H1 (cell line): ENCODE results near the gene CFAP161. TPM values are rescaled to one million over a fixed set of nuclear protein-coding genes. Genes with fewer than 3 reads are reported as not detected.

Experiments
- CTCF ChIA-PET: fragments of 300-600 bp; sonication (Branson Sonifier 250); formaldehyde crosslinking; loops from one replicate; lab custom pipeline; 2021; ENCODE audit not compliant: partially characterized antibody; lab: Charles Lee
- POLR2A ChIA-PET: fragments of 300-600 bp; sonication (Branson Sonifier 250); formaldehyde crosslinking; loops from one replicate; lab custom pipeline; 2021; ENCODE audit warnings: inconsistent platforms; ENCODE audit not compliant: partially characterized antibody; lab: Charles Lee
- DNase-seq, 2 experiments: peaks; one replicate each; pipeline versions ENCODE4 v3.0.0 to v3.0.0-alpha.2; 2010 to 2022; ENCODE audit warnings: low spot score in 2 of 2, low read depth in 1 of 2, mixed read lengths in 1 of 2
- FAIRE-seq: peaks from 2 replicates; lab custom pipeline; 2011; peaks lifted over from hg19 to GRCh38; lab: Jason Lieb, UNC
- H2AFZ ChIP-seq: 2 replicates; pipeline ENCODE4 v1.8.1; 2012; ENCODE audit warnings: low read length, inconsistent platforms
- H2AK5ac ChIP-seq: 2 replicates; pipeline ENCODE4 v1.6.1; 2013; ENCODE audit warnings: low read depth, low read length
- H2BK120ac ChIP-seq: replicated peaks from 2 replicates; pipeline ENCODE3; 2013; ENCODE audit warnings: low read depth, low read length, inconsistent platforms
- H2BK12ac ChIP-seq: 2 replicates; pipeline ENCODE4 v1.6.1; 2013; ENCODE audit warnings: low read depth, low read length
- H2BK15ac ChIP-seq: 2 replicates; pipeline ENCODE4 v1.6.1; 2013; ENCODE audit warnings: low read length
- H2BK20ac ChIP-seq: 2 replicates; pipeline ENCODE4 v1.6.1; 2013; ENCODE audit warnings: low read length
- H2BK5ac ChIP-seq: 2 replicates; pipeline ENCODE4 v1.6.1; 2013; ENCODE audit warnings: low read depth, low read length
- H3K14ac ChIP-seq: 2 replicates; pipeline ENCODE4 v1.6.1; 2013; ENCODE audit warnings: inconsistent platforms; ENCODE audit not compliant: insufficient read length
- H3K18ac ChIP-seq: 2 replicates; pipeline ENCODE4 v1.6.1; 2013; ENCODE audit warnings: low read length; ENCODE audit errors: extremely low read depth
- H3K23ac ChIP-seq: 2 replicates; pipeline ENCODE4 v1.6.1; 2013; ENCODE audit warnings: inconsistent platforms; ENCODE audit not compliant: insufficient read length
- H3K23me2 ChIP-seq: 2 replicates; pipeline ENCODE4 v1.6.1; 2013; ENCODE audit warnings: low read depth, low read length
- H3K27ac ChIP-seq: 2 replicates; pipeline ENCODE4 v1.6.1; 2011; ENCODE audit warnings: low read depth, low read length, inconsistent platforms
- H3K27me3 ChIP-seq, 4 experiments: replicated peaks in 1 of 4; 1 replicate in 1 of 4; 2 replicates in 3 of 4; pipeline versions ENCODE4 v1.6.1 to v1.8.1; 2011 to 2013; ENCODE audit warnings: low read length in 3 of 4, mild to moderate bottlenecking in 3 of 4, inconsistent platforms in 2 of 4, mixed read lengths in 2 of 4, moderate library complexity in 1 of 4; ENCODE audit not compliant: control insufficient read depth in 3 of 4, insufficient read depth in 3 of 4; ENCODE audit errors: extremely low read depth in 1 of 4
- H3K36me3 ChIP-seq, 4 experiments: 2 replicates each; pipeline versions ENCODE4 v1.6.1 to v1.8.1; 2011 to 2013; ENCODE audit warnings: mild to moderate bottlenecking in 4 of 4, low read length in 3 of 4, moderate library complexity in 2 of 4, control low read depth in 1 of 4, inconsistent platforms in 1 of 4; ENCODE audit not compliant: insufficient read depth in 4 of 4, control insufficient read depth in 2 of 4
- H3K4ac ChIP-seq: replicated peaks from 2 replicates; pipeline ENCODE3; 2013; ENCODE audit warnings: low read length, low read depth, mixed read lengths, inconsistent platforms; ENCODE audit not compliant: insufficient read length
- H3K4me1 ChIP-seq, 4 experiments: replicated peaks in 1 of 4; 1 replicate in 1 of 4; 2 replicates in 3 of 4; pipeline versions ENCODE4 v1.6.1 to v1.8.1; 2011 to 2013; ENCODE audit warnings: low read length in 3 of 4, inconsistent platforms in 2 of 4, mixed read lengths in 1 of 4; ENCODE audit not compliant: insufficient read depth in 4 of 4, control insufficient read depth in 3 of 4
- H3K4me2 ChIP-seq, 2 experiments: 2 replicates each; pipeline versions ENCODE4 v1.6.1 to v1.8.1; 2011 to 2013; ENCODE audit warnings: low read depth in 2 of 2, low read length in 2 of 2, control low read depth in 1 of 2, inconsistent platforms in 1 of 2, mild to moderate bottlenecking in 1 of 2; ENCODE audit not compliant: insufficient read depth in 1 of 2
- H3K4me3 ChIP-seq, 4 experiments: fragments of 200-600, 300-600 bp in 1 of 4; sonication (generic), shearing (Covaris generic), sonication (Bioruptor Twin) in 1 of 4; 2 replicates each; pipeline versions ENCODE4 v1.5.1 to v1.8.1; 2011 to 2016; ENCODE audit warnings: low read length in 4 of 4, low read depth in 3 of 4, control low read depth in 2 of 4, inconsistent platforms in 2 of 4, mild to moderate bottlenecking in 2 of 4, mixed read lengths in 1 of 4, moderate library complexity in 1 of 4; ENCODE audit not compliant: insufficient read depth in 2 of 4; ENCODE audit errors: extremely low read depth in 1 of 4
- H3K56ac ChIP-seq: replicated peaks from 2 replicates; pipeline ENCODE3; 2013; ENCODE audit warnings: low read depth, mild to moderate bottlenecking, mixed read lengths, low read length, inconsistent platforms; ENCODE audit not compliant: insufficient read length
- H3K79me1 ChIP-seq: 2 replicates; pipeline ENCODE4 v1.6.1; 2013; ENCODE audit warnings: low read depth, low read length, control low read depth
- H3K79me2 ChIP-seq, 2 experiments: 2 replicates each; pipeline versions ENCODE4 v1.6.1 to v1.8.1; 2012 to 2013; ENCODE audit warnings: low read length in 2 of 2, mild to moderate bottlenecking in 2 of 2, inconsistent platforms in 1 of 2; ENCODE audit not compliant: insufficient read depth in 2 of 2, control insufficient read depth in 1 of 2
- H3K9ac ChIP-seq, 4 experiments: replicated peaks in 1 of 4; 1 replicate in 1 of 4; 2 replicates in 3 of 4; pipeline versions ENCODE4 v1.6.1 to v1.8.1; 2011 to 2013; ENCODE audit warnings: low read depth in 3 of 4, low read length in 3 of 4, control low read depth in 2 of 4, mild to moderate bottlenecking in 2 of 4, moderate library complexity in 2 of 4, inconsistent platforms in 1 of 4; ENCODE audit errors: extremely low read depth in 1 of 4
- H3K9me3 ChIP-seq, 2 experiments: 2 replicates each; pipeline versions ENCODE4 v1.6.1 to v1.8.1; 2012 to 2013; ENCODE audit warnings: mild to moderate bottlenecking in 2 of 2, moderate library complexity in 2 of 2, control low read depth in 1 of 2, inconsistent platforms in 1 of 2, low read depth in 1 of 2, low read length in 1 of 2, mixed read lengths in 1 of 2; ENCODE audit not compliant: insufficient read depth in 2 of 2
- H4K20me1 ChIP-seq, 2 experiments: replicated peaks in 1 of 2; 2 replicates each; pipeline versions ENCODE3 to v1.8.1; 2011 to 2013; ENCODE audit warnings: inconsistent platforms in 2 of 2, low read length in 2 of 2, mild to moderate bottlenecking in 1 of 2; ENCODE audit not compliant: insufficient read depth in 2 of 2, control insufficient read depth in 1 of 2
- H4K5ac ChIP-seq: 2 replicates; pipeline ENCODE4 v1.6.1; 2013; ENCODE audit warnings: low read length, low read depth, mixed read lengths, inconsistent platforms; ENCODE audit not compliant: insufficient read length
- H4K8ac ChIP-seq: 2 replicates; pipeline ENCODE4 v1.8.0; 2013; ENCODE audit warnings: mild to moderate bottlenecking, moderate library complexity, low read length, inconsistent platforms; ENCODE audit not compliant: insufficient read depth; ENCODE audit errors: extremely low read depth
- H4K91ac ChIP-seq: replicated peaks from 2 replicates; pipeline ENCODE3; 2013; ENCODE audit warnings: low read length, mixed read lengths, inconsistent platforms; ENCODE audit not compliant: insufficient read length
- BCL11A ChIP-seq, 2 experiments: IDR thresholded peaks; one replicate each; pipeline ENCODE4 v1.6.1; 2011; ENCODE audit warnings: low read depth in 2 of 2, low read length in 2 of 2, mild to moderate bottlenecking in 2 of 2
- TCF12 ChIP-seq: IDR thresholded peaks from 2 replicates; pipeline ENCODE4 v1.6.1; 2011; ENCODE audit warnings: low read depth, mild to moderate bottlenecking, low read length
- WGBS, 2 experiments: shearing (Covaris generic) in 1 of 2; methylation state at CpG; one replicate each; pipeline versions ENCODE4 v1.1.6 to v1.1.7; 2013 to 2015; ENCODE audit warnings: low lambda C conversion rate in 2 of 2, mixed read lengths in 2 of 2, inconsistent platforms in 1 of 2, low coverage in 1 of 2, missing lambda C conversion rate in 1 of 2; ENCODE audit not compliant: insufficient replicate concordance in 2 of 2, insufficient coverage in 1 of 2, insufficient read length in 1 of 2; ENCODE audit errors: extremely low coverage in 1 of 2, missing lambda C conversion rate in 1 of 2; 5-methylcytosine and 5-hydroxymethylcytosine counted together
- polyA plus RNA-seq, 7 experiments: library from polyadenylated mRNA; depleted of rRNA in 3 of 7; stranded (reverse) in 5 of 7; unstranded in 2 of 7; fragments of >200 nt in 5 of 7; fragments of 200-250 nt in 2 of 7; gene quantifications; 1 replicate in 5 of 7; 2 replicates in 1 of 7; 4 replicates in 1 of 7; pipeline versions ENCODE4 v1.2.1 to v1.2.3, GENCODE V29; 2011 to 2013; ENCODE audit warnings: missing spikeins in 2 of 7, mixed read lengths in 2 of 7
- total RNA-seq: library from RNA; stranded (reverse); fragmentation: NEBNext Ultra II Directional; extraction: Animal tissue kit (Norgen Biotek cat#: 25700); gene quantifications from 2 replicates; pipeline ENCODE4 v1.2.1, GENCODE V29; 2021

CFAP161 gene
- total and polyA plus RNA-seq, 2 of the 8 experiments (the other 6 are each of a cell fraction or from before 2014, with no cell fraction given): 0.05 TPM; not detected in 1

DNA sequence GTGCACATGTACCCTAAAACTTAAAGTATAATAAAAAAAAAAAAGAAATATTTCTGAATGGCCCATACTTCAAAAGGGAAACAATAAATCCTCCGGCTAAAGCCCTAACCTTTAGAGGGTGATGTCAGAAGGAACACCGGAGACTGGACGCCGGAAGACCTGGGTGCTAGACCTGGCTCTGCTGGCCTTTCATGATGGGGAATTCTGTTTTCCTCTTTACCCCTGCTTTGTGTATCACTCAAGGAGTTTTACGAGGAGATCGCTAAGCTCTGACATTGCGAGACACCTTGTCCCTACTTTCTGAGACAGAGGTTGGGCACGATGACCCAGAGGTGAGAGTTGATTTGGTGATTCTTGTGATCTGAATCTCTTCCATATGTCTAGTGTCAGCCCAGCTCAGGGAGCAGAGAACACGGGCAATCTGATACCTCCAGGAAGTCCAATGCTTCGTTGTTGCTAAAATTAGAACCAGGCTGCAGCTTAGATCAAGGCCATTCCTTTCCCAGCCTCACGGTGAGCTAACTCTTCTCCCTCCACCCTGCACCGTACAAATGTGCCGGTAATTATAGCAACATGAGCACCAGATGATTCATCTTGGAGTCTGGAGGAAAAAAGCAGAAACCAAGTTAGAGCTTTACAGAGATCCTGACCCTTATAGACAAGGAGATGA lies 42.0 kb upstream of the CFAP161 start:
- H3K36me3 ChIP-seq: no peaks in the 10 kb centered on the region
- H3K14ac ChIP-seq: no peak overlapping the region
- no peak overlapping the region for H2BK20ac ChIP-seq
- H4K8ac ChIP-seq: no peak overlapping the region
- peaks cover 1% of the 10 kb centered on the region; the same call in 1 of the 2 replicates for H3K23me2 ChIP-seq
- no peak overlapping the region for H2AFZ ChIP-seq
- H2AK5ac ChIP-seq: no peak overlapping the region
- no peak overlapping the region for H2BK5ac ChIP-seq
- no peaks in the 10 kb centered on the region for H3K9me3 ChIP-seq
- WGBS, 2 experiments: 88% methylated on average over 13 of the region's 13 CpGs; no CpG with 5 or more reads in 1 of the 2 experiments
- no peak overlapping the region for H3K4me2 ChIP-seq
- H3K56ac ChIP-seq: no peak overlapping the region
- H3K4me3 ChIP-seq: no peak overlapping the region
- no peak overlapping the region for H3K27ac ChIP-seq
- H3K23ac ChIP-seq: no peak overlapping the region
- no peaks in the 10 kb centered on the region for H3K79me2 ChIP-seq
- H3K9ac ChIP-seq: no peak overlapping the region
- no peak overlapping the region for H2BK15ac ChIP-seq
- no peaks in the 10 kb centered on the region for H3K79me1 ChIP-seq
- no peak overlapping the region for H2BK120ac ChIP-seq
- FAIRE-seq (no peak), DNase-seq (no peak)
- ChIA-PET POLR2A (no interaction called here), CTCF (interaction anchor here (0.7 to 1.8 kb wide), 6 partner anchors 17 to 783 kb away, joined by 3 to 4 read pairs (median 4); no protein-coding TSS in a partner anchor)
- no peak overlapping the region for H4K5ac ChIP-seq
- H3K18ac ChIP-seq: no peak overlapping the region
- H2BK12ac ChIP-seq: no peak overlapping the region
- H3K4ac ChIP-seq: no peak overlapping the region
- H3K4me1 ChIP-seq: no peaks in the 10 kb centered on the region
- H4K91ac ChIP-seq: no peak overlapping the region
- H3K27me3 ChIP-seq: no peaks in the 10 kb centered on the region
- no peaks in the 10 kb centered on the region for H4K20me1 ChIP-seq
- TF ChIP-seq TCF12 (no peak), BCL11A (IDR thresholded peaks at IDR 0.05; ENCODE audit: low read depth in 2 of 2, low read length in 2 of 2) (no peak)
